ENCODE data around the gene LRIG1. TPM values are rescaled to one million over a fixed set of nuclear protein-coding genes. Genes with fewer than 3 reads are reported as not detected.

LRIG1 gene
- total and polyA plus RNA-seq, 9 of the 15 experiments (the other 6 are each of a cell fraction or from before 2014, with no cell fraction given) = 0.05 to 0.38 (median 0.13) TPM; not detected in 3

DNA sequence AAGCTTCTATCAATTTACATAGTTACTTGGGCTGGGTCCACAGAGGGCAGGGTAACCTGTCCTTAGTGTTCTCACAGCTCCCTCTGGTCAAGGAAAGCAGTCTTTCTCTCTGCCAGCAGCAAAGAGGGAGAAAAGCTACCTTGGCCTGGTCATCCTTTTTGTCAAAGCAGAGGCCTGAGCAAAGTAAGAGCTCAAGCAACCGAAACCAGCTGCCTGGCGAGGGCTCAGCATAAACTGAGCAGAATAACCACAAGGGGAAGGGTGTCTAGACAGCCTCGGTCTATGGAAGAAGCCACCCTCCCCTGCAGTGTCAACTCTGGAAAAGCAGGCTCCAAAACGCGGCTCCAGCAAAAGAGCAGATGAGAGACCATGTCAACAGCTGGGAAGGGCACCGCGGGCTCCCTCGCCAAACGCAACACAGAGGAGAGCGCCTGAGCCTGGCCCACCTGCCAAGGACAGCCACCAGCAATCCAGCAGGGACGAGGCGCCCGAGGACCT is 17.4 kb downstream of the LRIG1 start:
- H3K9me1 ChIP-seq (ENCODE audit: control insufficient read depth, insufficient read depth, low read length) = no peaks in the 10 kb centered on the region
- H3K9me3 ChIP-seq (replicated peaks; ENCODE audit: control insufficient read depth, insufficient read depth, low read depth, low read length) = no peaks in the 10 kb centered on the region
- in situ Hi-C loops (cut with MboI) = no loop called here
- FAIRE-seq (no peak), DNase-seq (ENCODE audit: extremely low read depth in 1 of 4, low spot score in 3 of 4) (no peak), ATAC-seq (no peak)
- CTCF ChIA-PET (ENCODE audit: low intra/inter-chr PET ratio) = no interaction called here
- H2AFZ ChIP-seq (ENCODE audit: low read depth, low read length) = no peak overlapping the region
- WGBS (ENCODE audit: insufficient coverage, low coverage, missing lambda C conversion rate) = 0% methylated on average over 8 of the region's 13 CpGs
- peaks cover 0 to 13% of the 10 kb centered on the region in 2 experiments; a peak in 3 of 5 replicates for H3K27me3 ChIP-seq (ENCODE audit: control insufficient read depth in 2 of 2, insufficient read depth in 2 of 2, low read length in 2 of 2)
- H3K4me1 ChIP-seq (replicated peaks in 1 of 2; ENCODE audit: control insufficient read depth in 2 of 2, insufficient read depth in 2 of 2, low read length in 2 of 2) = no peaks in the 10 kb centered on the region
- H3K4me3 ChIP-seq = no peak overlapping the region
- H3K9ac ChIP-seq (ENCODE audit: insufficient read depth in 1 of 2, low read depth in 2 of 2, low read length in 2 of 2) = no peak overlapping the region
- H3K27ac ChIP-seq (ENCODE audit: extremely low read depth, low read depth, low read length) = no peak overlapping the region
- H4K20me1 ChIP-seq (replicated peaks; ENCODE audit: control insufficient read depth, insufficient read depth, low read length) = no peaks in the 10 kb centered on the region
- no peaks in the 10 kb centered on the region for H3K36me3 ChIP-seq (ENCODE audit: control insufficient read depth, insufficient read depth, low read length)
- TF ChIP-seq COPS2 (conservative IDR thresholded peaks at IDR 0.05) (no peak), LCOR (CRISPR knock-in tag; IDR thresholded peaks at IDR 0.05) (no peak), DPF2 (IDR thresholded peaks at IDR 0.05) (no peak), KLF16 (IDR thresholded peaks at IDR 0.05) (no peak), HMG20A (CRISPR knock-in tag; conservative IDR thresholded peaks at IDR 0.05) (no peak)
- no peak overlapping the region for H3K4me2 ChIP-seq (ENCODE audit: insufficient read depth, low read length)
- POLR2A ChIA-PET = interaction anchor here (0.6 to 0.7 kb wide), 3 partner anchors 34 to 153 kb away, joined by 3 read pairs; no protein-coding TSS in a partner anchor
- intact Hi-C loops (cut with micrococcal nuclease) = no loop called here
- BruUV-seq (replicated peaks) = no TSS peak
- no peaks in the 10 kb centered on the region for H3K79me2 ChIP-seq (ENCODE audit: control insufficient read depth, insufficient read depth, low read length)

DNA sequence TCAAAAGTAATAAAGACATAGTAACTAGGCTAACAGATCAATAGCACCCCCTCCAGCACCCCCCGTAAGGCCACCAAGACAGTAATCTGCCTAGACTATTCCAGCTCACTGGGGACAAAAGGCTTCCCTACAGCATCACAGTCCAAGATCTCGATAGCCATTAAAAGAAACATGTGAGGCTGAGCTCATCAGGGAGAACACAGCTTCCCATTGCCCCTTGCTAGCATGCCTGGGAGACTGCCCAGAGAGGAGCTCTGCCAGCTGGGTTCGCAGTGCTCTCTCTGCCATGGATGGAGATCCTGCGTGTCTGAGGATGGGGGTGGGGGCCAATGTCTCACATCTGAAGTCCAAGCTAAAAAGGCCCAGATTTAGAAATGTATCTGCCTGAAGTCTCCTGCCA is 17.8 kb downstream of the LRIG1 start:
- Histone ChIP-seq H3K9me1 (ENCODE audit: control insufficient read depth, insufficient read depth, low read length) (no peaks in the 10 kb centered on the region), H3K36me3 (ENCODE audit: control insufficient read depth, insufficient read depth, low read length) (no peaks in the 10 kb centered on the region), H3K9me3 (replicated peaks; ENCODE audit: control insufficient read depth, insufficient read depth, low read depth, low read length) (no peaks in the 10 kb centered on the region), H3K9ac (ENCODE audit: insufficient read depth in 1 of 2, low read depth in 2 of 2, low read length in 2 of 2) (no peak overlapping the region), H4K20me1 (replicated peaks; ENCODE audit: control insufficient read depth, insufficient read depth, low read length) (no peaks in the 10 kb centered on the region), H3K27ac (ENCODE audit: extremely low read depth, low read depth, low read length) (no peak overlapping the region), H3K4me1 (replicated peaks in 1 of 2; ENCODE audit: control insufficient read depth in 2 of 2, insufficient read depth in 2 of 2, low read length in 2 of 2) (no peaks in the 10 kb centered on the region), H3K79me2 (ENCODE audit: control insufficient read depth, insufficient read depth, low read length) (no peaks in the 10 kb centered on the region), H3K4me2 (ENCODE audit: insufficient read depth, low read length) (no peak overlapping the region), H3K27me3 (ENCODE audit: control insufficient read depth in 2 of 2, insufficient read depth in 2 of 2, low read length in 2 of 2) (peaks cover 0 to 13% of the 10 kb centered on the region in 2 experiments; a peak in 3 of 5 replicates), H3K4me3 (no peak overlapping the region), H2AFZ (ENCODE audit: low read depth, low read length) (no peak overlapping the region)
- 3% methylated on average over 4 of the region's 4 CpGs for WGBS (ENCODE audit: insufficient coverage, low coverage, missing lambda C conversion rate)
- FAIRE-seq (no peak), ATAC-seq (no peak), DNase-seq (ENCODE audit: extremely low read depth in 1 of 4, low spot score in 3 of 4) (no peak)
- in situ Hi-C loops (cut with MboI) = no loop called here
- CTCF ChIA-PET (ENCODE audit: low intra/inter-chr PET ratio) = no interaction called here
- POLR2A ChIA-PET = no interaction called here
- BruUV-seq (replicated peaks) = no TSS peak
- intact Hi-C loops (cut with micrococcal nuclease) = no loop called here
- no peak for TF ChIP-seq RERE (CRISPR knock-in tag; IDR thresholded peaks at IDR 0.05; ENCODE audit: borderline replicate concordance)
- no peak for TF ChIP-seq MAZ (CRISPR knock-in tag; conservative IDR thresholded peaks at IDR 0.05 in 1 of 2, IDR thresholded peaks at IDR 0.05 in 1 of 2)
- no peak for TF ChIP-seq WHSC1 (IDR thresholded peaks at IDR 0.05; ENCODE audit: low read length)
- no peak for TF ChIP-seq ZNF384 (IDR thresholded peaks at IDR 0.05; ENCODE audit: low read depth, low read length)
- no peak for TF ChIP-seq ZNF354B (CRISPR knock-in tag; IDR thresholded peaks at IDR 0.05)
- TF ChIP-seq, protein P1, sequence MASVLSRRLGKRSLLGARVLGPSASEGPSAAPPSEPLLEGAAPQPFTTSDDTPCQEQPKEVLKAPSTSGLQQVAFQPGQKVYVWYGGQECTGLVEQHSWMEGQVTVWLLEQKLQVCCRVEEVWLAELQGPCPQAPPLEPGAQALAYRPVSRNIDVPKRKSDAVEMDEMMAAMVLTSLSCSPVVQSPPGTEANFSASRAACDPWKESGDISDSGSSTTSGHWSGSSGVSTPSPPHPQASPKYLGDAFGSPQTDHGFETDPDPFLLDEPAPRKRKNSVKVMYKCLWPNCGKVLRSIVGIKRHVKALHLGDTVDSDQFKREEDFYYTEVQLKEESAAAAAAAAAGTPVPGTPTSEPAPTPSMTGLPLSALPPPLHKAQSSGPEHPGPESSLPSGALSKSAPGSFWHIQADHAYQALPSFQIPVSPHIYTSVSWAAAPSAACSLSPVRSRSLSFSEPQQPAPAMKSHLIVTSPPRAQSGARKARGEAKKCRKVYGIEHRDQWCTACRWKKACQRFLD (CRISPR knock-in tag; IDR thresholded peaks at IDR 0.05) = no peak
